Peyer's patch (tissue), 4 donors: ENCODE measurements around the gene CCN6.

Source experiments
- POLR2A ChIP-seq, 2 donors: fragments of 450-650 bp; IDR thresholded peaks; one replicate each; pipeline ENCODE4 v1.5.1; 2017; ENCODE audit warnings: antibody characterized with exemption in 2 of 2, mild to moderate bottlenecking in 2 of 2, moderate library complexity in 2 of 2
- TF ChIP-seq, protein P1 (sequence below), 6 experiments: fragments of 450-650 bp in 4 of 6; fragments of 200-600 bp in 2 of 6; sonication (generic) in 1 of 6; IDR thresholded peaks; one replicate each; pipeline ENCODE4 v1.5.1; 2017 to 2019; ENCODE audit warnings: antibody characterized with exemption in 6 of 6, mild to moderate bottlenecking in 3 of 6, moderate library complexity in 1 of 6

- TF ChIP-seq, protein P1, sequence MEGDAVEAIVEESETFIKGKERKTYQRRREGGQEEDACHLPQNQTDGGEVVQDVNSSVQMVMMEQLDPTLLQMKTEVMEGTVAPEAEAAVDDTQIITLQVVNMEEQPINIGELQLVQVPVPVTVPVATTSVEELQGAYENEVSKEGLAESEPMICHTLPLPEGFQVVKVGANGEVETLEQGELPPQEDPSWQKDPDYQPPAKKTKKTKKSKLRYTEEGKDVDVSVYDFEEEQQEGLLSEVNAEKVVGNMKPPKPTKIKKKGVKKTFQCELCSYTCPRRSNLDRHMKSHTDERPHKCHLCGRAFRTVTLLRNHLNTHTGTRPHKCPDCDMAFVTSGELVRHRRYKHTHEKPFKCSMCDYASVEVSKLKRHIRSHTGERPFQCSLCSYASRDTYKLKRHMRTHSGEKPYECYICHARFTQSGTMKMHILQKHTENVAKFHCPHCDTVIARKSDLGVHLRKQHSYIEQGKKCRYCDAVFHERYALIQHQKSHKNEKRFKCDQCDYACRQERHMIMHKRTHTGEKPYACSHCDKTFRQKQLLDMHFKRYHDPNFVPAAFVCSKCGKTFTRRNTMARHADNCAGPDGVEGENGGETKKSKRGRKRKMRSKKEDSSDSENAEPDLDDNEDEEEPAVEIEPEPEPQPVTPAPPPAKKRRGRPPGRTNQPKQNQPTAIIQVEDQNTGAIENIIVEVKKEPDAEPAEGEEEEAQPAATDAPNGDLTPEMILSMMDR (IDR thresholded peaks at IDR 0.05), result no peak
- TF ChIP-seq POLR2A (IDR thresholded peaks at IDR 0.05), result no peak
Observed at GRCh38 chr6:112087916-112088315, 34.0 kb downstream of the CCN6 start.
